Spleen (tissue), 7 donors: ENCODE results near the gene UGT1A3.

Experiments
- CTCF ChIP-seq, 11 experiments: fragments of 200-600 bp in 7 of 11; fragments of 450-650 bp in 4 of 11; sonication (generic) in 4 of 11; IDR thresholded peaks in 8 of 11; conservative IDR thresholded peaks in 3 of 11; 1 replicate in 7 of 11; 2 replicates in 4 of 11; pipeline versions ENCODE4 v1.4.0 to v1.8.0; 2016 to 2021; ENCODE audit warnings: antibody characterized with exemption in 11 of 11, inconsistent platforms in 4 of 11, mild to moderate bottlenecking in 1 of 11
- POLR2A ChIP-seq, 3 donors: fragments of 450-650 bp; IDR thresholded peaks; one replicate each; pipeline ENCODE4 v1.5.1; 2017; ENCODE audit warnings: antibody characterized with exemption in 3 of 3, mild to moderate bottlenecking in 1 of 3
- donor health status: DM: no; HTN: no; CAD: no; lungs with moderate emphysema.
- donor health status: DM: no; HTN: no; CAD: no.
- donor health status: DM: no; HTN: no; CAD: no.

DNA sequence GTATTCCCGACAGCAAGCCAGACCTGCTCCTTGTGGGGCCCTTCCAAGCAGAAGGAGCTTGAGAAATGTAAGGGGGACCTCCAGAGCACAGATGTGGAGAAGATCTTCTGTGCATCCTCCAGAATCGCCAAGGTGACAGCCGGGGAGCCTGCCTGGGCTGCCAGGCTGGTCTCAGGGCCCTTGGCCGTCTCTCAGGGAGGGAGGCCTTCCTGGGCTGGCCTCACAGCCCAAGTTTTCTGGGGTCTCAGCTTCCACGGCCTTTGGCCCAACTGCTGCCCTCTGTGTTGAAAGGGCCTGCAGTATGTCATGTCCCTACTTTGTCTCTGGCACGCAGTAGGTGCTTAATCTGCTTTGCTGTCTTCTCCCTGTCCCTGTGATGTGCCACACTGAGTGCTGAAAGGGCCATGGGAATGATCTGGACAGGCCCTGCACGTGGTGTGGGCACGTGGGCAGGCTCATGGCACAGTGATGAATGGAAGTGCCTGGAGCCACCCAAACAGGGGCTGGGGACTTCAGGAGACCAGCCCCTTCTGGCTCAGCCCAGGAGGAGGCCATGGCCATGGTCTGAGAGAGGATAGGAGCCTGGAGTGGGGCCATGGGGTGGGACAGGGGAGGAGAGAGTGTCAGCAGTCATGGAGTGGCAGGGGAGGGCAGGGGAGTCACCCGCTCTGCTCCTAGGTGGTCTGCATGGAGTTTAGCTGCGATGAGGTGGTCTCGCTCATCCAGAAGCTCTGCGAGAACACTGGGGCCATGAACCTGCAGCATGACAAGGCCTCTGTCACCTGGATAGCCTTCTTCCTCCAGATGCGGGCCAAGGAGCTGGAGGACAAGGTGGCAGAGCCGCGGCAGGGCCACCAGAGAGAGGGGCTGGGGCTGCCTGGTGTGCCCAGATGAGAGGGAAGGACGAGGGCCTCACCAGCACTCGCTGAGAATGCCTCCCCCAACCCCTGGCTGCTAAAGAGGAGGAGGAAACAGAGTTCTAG lies 90.1 kb downstream of the UGT1A3 start:
- TF ChIP-seq CTCF (IDR thresholded peaks at IDR 0.05 in 8 of 11, conservative IDR thresholded peaks at IDR 0.05 in 3 of 11): no peak
- TF ChIP-seq POLR2A (IDR thresholded peaks at IDR 0.05): no peak
